GM12801 (cell line): Measurements from ENCODE around the gene IL1RAP.

Source experiments
- CTCF ChIP-seq: IDR thresholded peaks from one replicate; pipeline ENCODE4 v1.5.1; 2011; ENCODE audit warnings: control low read depth; ENCODE audit not compliant: insufficient read length; ENCODE audit errors: extremely low read depth

The IL1RAP gene

GRCh38 chr3:190557296-190557695 lies 43.4 kb downstream of the IL1RAP start:
- TF ChIP-seq CTCF, result no peak

- TF ChIP-seq CTCF, result no peak
These were observed 44.4 kb downstream of the IL1RAP start for GRCh38 chr3:190558316-190558715.

- TF ChIP-seq CTCF, result no peak
These were observed 44.9 kb downstream of the IL1RAP start for GRCh38 chr3:190558796-190559195.

GRCh38 chr3:190560013-190560895 lies 46.4 kb downstream of the IL1RAP start:
- TF ChIP-seq CTCF, result no peak

- no peak for TF ChIP-seq CTCF
These were observed 49.1 kb downstream of the IL1RAP start for GRCh38 chr3:190562866-190563510.

- TF ChIP-seq CTCF, result no peak
These were observed 50.3 kb downstream of the IL1RAP start for GRCh38 chr3:190564175-190564574.

GRCh38 chr3:190566043-190566933 lies 52.4 kb downstream of the IL1RAP start:
- no peak for TF ChIP-seq CTCF
